ENCODE data around the gene PEX7.
A peak's percentile ranks its signal among the peaks of the same experiment; 100 is the strongest.

Gene PEX7

DNA sequence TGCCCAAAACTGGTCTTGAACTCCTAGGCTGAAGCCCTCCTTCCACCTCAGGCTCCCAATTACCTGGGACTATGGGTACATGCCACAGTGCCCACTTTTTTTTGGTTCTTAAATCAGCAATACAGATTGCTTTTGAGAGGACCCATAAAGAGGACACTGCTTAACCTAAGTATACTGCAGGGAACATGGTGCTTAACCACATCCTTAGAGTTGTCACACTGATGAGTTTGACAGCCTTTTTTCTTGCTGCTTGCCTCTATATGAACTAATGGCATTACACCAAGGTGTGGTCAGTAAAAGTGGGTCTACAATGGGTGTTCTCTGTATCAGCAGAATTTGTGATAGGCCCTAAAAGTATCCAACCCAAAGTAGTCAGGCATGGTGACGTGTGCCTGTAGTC, 92.6 kb downstream of the PEX7 start:
- Histone ChIP-seq H3K4ac (ENCODE audit: low read length) (no peak overlapping the region), H3K14ac (ENCODE audit: low read length) (no peak overlapping the region)

GRCh38 chr6:136918706-136919105, 96.3 kb downstream of the PEX7 start:
- no peak overlapping the region for H3K4me2 ChIP-seq (ENCODE audit: insufficient read depth, low read length, poor library complexity, severe bottlenecking)
- H3K79me1 ChIP-seq (ENCODE audit: low read depth, low read length): no peaks in the 10 kb centered on the region
- no peak overlapping the region for H3K9ac ChIP-seq (ENCODE audit: low read depth, low read length, poor library complexity)
- DNase-seq (ENCODE audit: low spot score): no peak
- H3K23ac ChIP-seq (ENCODE audit: low read depth, low read length, poor library complexity): no peak overlapping the region
- peaks cover 3 to 4% of the 10 kb centered on the region in 2 donors for H3K4me1 ChIP-seq (ENCODE audit: control insufficient read depth in 2 of 2, insufficient read depth in 1 of 2, low read depth in 1 of 2, low read length in 2 of 2)
- no peak overlapping the region for H3K4ac ChIP-seq (ENCODE audit: low read length)
- H4K91ac ChIP-seq (ENCODE audit: low read depth, low read length, poor library complexity): no peak overlapping the region
- peaks cover 0 to 6% of the 10 kb centered on the region in 2 donors for H3K36me3 ChIP-seq (replicated peaks in 1 of 2; ENCODE audit: control insufficient read depth in 2 of 2, insufficient read depth in 2 of 2, low read length in 2 of 2)
- no peak overlapping the region for H3K14ac ChIP-seq (ENCODE audit: low read length)
- no peaks in the 10 kb centered on the region for H3K9me3 ChIP-seq (replicated peaks in 1 of 2; ENCODE audit: control insufficient read depth in 2 of 2, insufficient read depth in 1 of 2, low read depth in 1 of 2, low read length in 2 of 2)
- no peak overlapping the region for H3K27ac ChIP-seq (replicated peaks; ENCODE audit: low read length)
- peaks cover 17 to 41% (median 38%) of the 10 kb centered on the region in 3 experiments for H3K27me3 ChIP-seq (ENCODE audit: control insufficient read depth in 3 of 3, insufficient read depth in 3 of 3, low read depth in 1 of 3, low read length in 3 of 3)
- no peak overlapping the region for H3K4me3 ChIP-seq (ENCODE audit: low read length in 2 of 2)
- H2AK5ac ChIP-seq (ENCODE audit: low read depth, low read length): no peak overlapping the region
- H2BK15ac ChIP-seq (ENCODE audit: low read length): no peak overlapping the region
- WGBS, 2 donors (ENCODE audit: extremely low coverage in 2 of 2, insufficient read length in 2 of 2, insufficient replicate concordance in 1 of 2): no CpG with 5 or more reads among the region's 3 CpGs
- no peak overlapping the region for H2BK5ac ChIP-seq (ENCODE audit: low read length)
- no peak overlapping the region for H3K18ac ChIP-seq (ENCODE audit: low read length)
- no peak overlapping the region for H2AFZ ChIP-seq (ENCODE audit: low read length)
- no peak overlapping the region for H4K8ac ChIP-seq (ENCODE audit: low read depth, low read length)
- H2BK12ac ChIP-seq (ENCODE audit: low read length): no peak overlapping the region
- no peak overlapping the region for H2BK120ac ChIP-seq (ENCODE audit: low read depth, low read length)

More for the DNA sequence above, 92.6 kb downstream of the PEX7 start:
- no peak overlapping the region for H2AK5ac ChIP-seq (ENCODE audit: low read depth, low read length)
- H4K8ac ChIP-seq (ENCODE audit: low read depth, low read length): no peak overlapping the region
- no peak overlapping the region for H3K9ac ChIP-seq (ENCODE audit: low read depth, low read length, poor library complexity)
- no peak overlapping the region for H3K4me2 ChIP-seq (ENCODE audit: insufficient read depth, low read length, poor library complexity, severe bottlenecking)
- H4K91ac ChIP-seq (ENCODE audit: low read depth, low read length, poor library complexity): no peak overlapping the region
- H2BK120ac ChIP-seq (ENCODE audit: low read depth, low read length): no peak overlapping the region
- no peak overlapping the region for H2AFZ ChIP-seq (ENCODE audit: low read length)
- no peak for DNase-seq (ENCODE audit: low spot score)
- H3K18ac ChIP-seq (ENCODE audit: low read length): no peak overlapping the region
- H3K23ac ChIP-seq (ENCODE audit: low read depth, low read length, poor library complexity): no peak overlapping the region
- H2BK5ac ChIP-seq (ENCODE audit: low read length): no peak overlapping the region
- no peak overlapping the region for H3K27ac ChIP-seq (replicated peaks; ENCODE audit: low read length)
- peaks cover 0 to 4% (median 2%) of the 10 kb centered on the region in 3 experiments for H3K27me3 ChIP-seq (ENCODE audit: control insufficient read depth in 3 of 3, insufficient read depth in 3 of 3, low read depth in 1 of 3, low read length in 3 of 3)
- no peaks in the 10 kb centered on the region for H3K79me1 ChIP-seq (ENCODE audit: low read depth, low read length)
- H3K36me3 ChIP-seq (replicated peaks in 1 of 2; ENCODE audit: control insufficient read depth in 2 of 2, insufficient read depth in 2 of 2, low read length in 2 of 2): peaks cover 0 to 10% of the 10 kb centered on the region in 2 donors
- H2BK12ac ChIP-seq (ENCODE audit: low read length): no peak overlapping the region
- no peak overlapping the region for H3K4me3 ChIP-seq (ENCODE audit: low read length in 2 of 2)
- no peak overlapping the region for H2BK15ac ChIP-seq (ENCODE audit: low read length)
- H3K9me3 ChIP-seq (replicated peaks in 1 of 2; ENCODE audit: control insufficient read depth in 2 of 2, insufficient read depth in 1 of 2, low read depth in 1 of 2, low read length in 2 of 2): no peaks in the 10 kb centered on the region
- no CpG with 5 or more reads among the region's 1 CpG for WGBS, 2 donors (ENCODE audit: extremely low coverage in 2 of 2, insufficient read length in 2 of 2, insufficient replicate concordance in 1 of 2)
- H3K4me1 ChIP-seq (ENCODE audit: control insufficient read depth in 2 of 2, insufficient read depth in 1 of 2, low read depth in 1 of 2, low read length in 2 of 2): no peaks in the 10 kb centered on the region

GRCh38 chr6:136920216-136920615, 97.8 kb downstream of the PEX7 start:
- no peak overlapping the region for H4K8ac ChIP-seq (ENCODE audit: low read depth, low read length)
- H2AK5ac ChIP-seq (ENCODE audit: low read depth, low read length): no peak overlapping the region
- no peak overlapping the region for H2BK120ac ChIP-seq (ENCODE audit: low read depth, low read length)
- no CpG with 5 or more reads among the region's 6 CpGs for WGBS, 2 donors (ENCODE audit: extremely low coverage in 2 of 2, insufficient read length in 2 of 2, insufficient replicate concordance in 1 of 2)
- H2BK12ac ChIP-seq (ENCODE audit: low read length): no peak overlapping the region
- H3K4ac ChIP-seq (ENCODE audit: low read length): no peak overlapping the region
- H3K14ac ChIP-seq (ENCODE audit: low read length): no peak overlapping the region
- H3K79me1 ChIP-seq (ENCODE audit: low read depth, low read length): peaks cover 4% of the 10 kb centered on the region
- no peak overlapping the region for H3K27ac ChIP-seq (replicated peaks; ENCODE audit: low read length)
- no peak overlapping the region for H3K4me3 ChIP-seq (ENCODE audit: low read length in 2 of 2)
- H3K23ac ChIP-seq (ENCODE audit: low read depth, low read length, poor library complexity): no peak overlapping the region
- H4K91ac ChIP-seq (ENCODE audit: low read depth, low read length, poor library complexity): no peak overlapping the region
- H3K4me2 ChIP-seq (ENCODE audit: insufficient read depth, low read length, poor library complexity, severe bottlenecking): no peak overlapping the region
- DNase-seq (ENCODE audit: low spot score): no peak
- H3K4me1 ChIP-seq (ENCODE audit: control insufficient read depth in 2 of 2, insufficient read depth in 1 of 2, low read depth in 1 of 2, low read length in 2 of 2): peaks cover 3 to 4% of the 10 kb centered on the region in 2 donors
- H2BK15ac ChIP-seq (ENCODE audit: low read length): no peak overlapping the region
- no peak overlapping the region for H3K18ac ChIP-seq (ENCODE audit: low read length)
- no peaks in the 10 kb centered on the region for H3K36me3 ChIP-seq (replicated peaks in 1 of 2; ENCODE audit: control insufficient read depth in 2 of 2, insufficient read depth in 2 of 2, low read length in 2 of 2)
- H2BK5ac ChIP-seq (ENCODE audit: low read length): no peak overlapping the region
- no peak overlapping the region for H3K9ac ChIP-seq (ENCODE audit: low read depth, low read length, poor library complexity)
- H3K27me3 ChIP-seq (ENCODE audit: control insufficient read depth in 3 of 3, insufficient read depth in 3 of 3, low read depth in 1 of 3, low read length in 3 of 3): peaks cover 19 to 54% (median 48%) of the 10 kb centered on the region in 3 experiments
- peaks cover 0 to 2% of the 10 kb centered on the region in 2 donors for H3K9me3 ChIP-seq (replicated peaks in 1 of 2; ENCODE audit: control insufficient read depth in 2 of 2, insufficient read depth in 1 of 2, low read depth in 1 of 2, low read length in 2 of 2)
- H2AFZ ChIP-seq (ENCODE audit: low read length): peak overlapping the region; percentile 99

- H3K27ac ChIP-seq (replicated peaks; ENCODE audit: low read length): no peak overlapping the region
- peak overlapping the region; percentile 97 for H3K4me2 ChIP-seq (ENCODE audit: insufficient read depth, low read length, poor library complexity, severe bottlenecking)
- H2BK12ac ChIP-seq (ENCODE audit: low read length): no peak overlapping the region
- H3K23ac ChIP-seq (ENCODE audit: low read depth, low read length, poor library complexity): no peak overlapping the region
- H3K4me1 ChIP-seq (ENCODE audit: control insufficient read depth in 2 of 2, insufficient read depth in 1 of 2, low read depth in 1 of 2, low read length in 2 of 2): peaks cover 3 to 4% of the 10 kb centered on the region in 2 donors
- H3K9ac ChIP-seq (ENCODE audit: low read depth, low read length, poor library complexity): peak overlapping the region; percentile 70
- peak; percentile 27 for DNase-seq (ENCODE audit: low spot score)
- no CpG with 5 or more reads among the region's 37 CpGs for WGBS, 2 donors (ENCODE audit: extremely low coverage in 2 of 2, insufficient read length in 2 of 2, insufficient replicate concordance in 1 of 2)
- peak overlapping the region; percentile 99 for H2AFZ ChIP-seq (ENCODE audit: low read length)
- peak overlapping the region; percentile 38 for H3K14ac ChIP-seq (ENCODE audit: low read length)
- no peak overlapping the region for H4K8ac ChIP-seq (ENCODE audit: low read depth, low read length)
- H2BK15ac ChIP-seq (ENCODE audit: low read length): no peak overlapping the region
- peaks cover 0 to 2% of the 10 kb centered on the region in 2 donors for H3K9me3 ChIP-seq (replicated peaks in 1 of 2; ENCODE audit: control insufficient read depth in 2 of 2, insufficient read depth in 1 of 2, low read depth in 1 of 2, low read length in 2 of 2)
- no peak overlapping the region for H2BK120ac ChIP-seq (ENCODE audit: low read depth, low read length)
- H3K4me3 ChIP-seq (ENCODE audit: low read length in 2 of 2): peak overlapping the region; percentile 50 to 79
- H2AK5ac ChIP-seq (ENCODE audit: low read depth, low read length): peak overlapping the region; percentile 33
- H2BK5ac ChIP-seq (ENCODE audit: low read length): peak overlapping the region; percentile 66
- peaks cover 4% of the 10 kb centered on the region for H3K79me1 ChIP-seq (ENCODE audit: low read depth, low read length)
- no peaks in the 10 kb centered on the region for H3K36me3 ChIP-seq (replicated peaks in 1 of 2; ENCODE audit: control insufficient read depth in 2 of 2, insufficient read depth in 2 of 2, low read length in 2 of 2)
- H3K4ac ChIP-seq (ENCODE audit: low read length): no peak overlapping the region
- H4K91ac ChIP-seq (ENCODE audit: low read depth, low read length, poor library complexity): no peak overlapping the region
- peak overlapping the region; percentile 82 for H3K18ac ChIP-seq (ENCODE audit: low read length)
- peaks cover 19 to 60% (median 50%) of the 10 kb centered on the region in 3 experiments for H3K27me3 ChIP-seq (ENCODE audit: control insufficient read depth in 3 of 3, insufficient read depth in 3 of 3, low read depth in 1 of 3, low read length in 3 of 3)
Measured at GRCh38 chr6:136920671-136921380, 98.4 kb downstream of the PEX7 start.
